ENCODE results near the gene CHAT.

Gene CHAT

DNA sequence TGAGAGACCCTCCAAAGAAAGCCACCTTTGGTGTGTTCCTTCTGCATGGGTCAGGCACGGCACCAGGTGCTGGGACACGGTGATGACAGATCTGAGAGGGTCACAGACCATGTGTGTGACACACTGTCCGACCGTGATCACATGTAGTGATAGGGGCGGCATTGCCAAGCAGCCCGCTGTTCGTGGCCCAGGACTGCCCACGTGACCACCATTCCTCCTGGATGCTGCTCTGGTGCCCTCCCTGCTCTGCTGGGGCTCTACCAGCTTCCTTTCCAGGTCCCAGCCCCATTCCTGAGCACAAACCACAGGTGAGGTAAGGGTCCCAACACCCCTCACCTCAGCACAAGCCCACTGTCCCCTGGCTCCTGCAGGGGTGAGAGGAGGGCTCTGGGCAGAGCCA lies 13.8 kb upstream of the CHAT start:
- H3K4me3 ChIP-seq (ENCODE audit: low read depth, low read length), result no peak overlapping the region
- DNase-seq (ENCODE audit: low read depth), result no peak
- TF ChIP-seq, protein P1, sequence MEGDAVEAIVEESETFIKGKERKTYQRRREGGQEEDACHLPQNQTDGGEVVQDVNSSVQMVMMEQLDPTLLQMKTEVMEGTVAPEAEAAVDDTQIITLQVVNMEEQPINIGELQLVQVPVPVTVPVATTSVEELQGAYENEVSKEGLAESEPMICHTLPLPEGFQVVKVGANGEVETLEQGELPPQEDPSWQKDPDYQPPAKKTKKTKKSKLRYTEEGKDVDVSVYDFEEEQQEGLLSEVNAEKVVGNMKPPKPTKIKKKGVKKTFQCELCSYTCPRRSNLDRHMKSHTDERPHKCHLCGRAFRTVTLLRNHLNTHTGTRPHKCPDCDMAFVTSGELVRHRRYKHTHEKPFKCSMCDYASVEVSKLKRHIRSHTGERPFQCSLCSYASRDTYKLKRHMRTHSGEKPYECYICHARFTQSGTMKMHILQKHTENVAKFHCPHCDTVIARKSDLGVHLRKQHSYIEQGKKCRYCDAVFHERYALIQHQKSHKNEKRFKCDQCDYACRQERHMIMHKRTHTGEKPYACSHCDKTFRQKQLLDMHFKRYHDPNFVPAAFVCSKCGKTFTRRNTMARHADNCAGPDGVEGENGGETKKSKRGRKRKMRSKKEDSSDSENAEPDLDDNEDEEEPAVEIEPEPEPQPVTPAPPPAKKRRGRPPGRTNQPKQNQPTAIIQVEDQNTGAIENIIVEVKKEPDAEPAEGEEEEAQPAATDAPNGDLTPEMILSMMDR (IDR thresholded peaks at IDR 0.05; ENCODE audit: control insufficient read depth, extremely low read depth, insufficient read depth), result no peak

DNA sequence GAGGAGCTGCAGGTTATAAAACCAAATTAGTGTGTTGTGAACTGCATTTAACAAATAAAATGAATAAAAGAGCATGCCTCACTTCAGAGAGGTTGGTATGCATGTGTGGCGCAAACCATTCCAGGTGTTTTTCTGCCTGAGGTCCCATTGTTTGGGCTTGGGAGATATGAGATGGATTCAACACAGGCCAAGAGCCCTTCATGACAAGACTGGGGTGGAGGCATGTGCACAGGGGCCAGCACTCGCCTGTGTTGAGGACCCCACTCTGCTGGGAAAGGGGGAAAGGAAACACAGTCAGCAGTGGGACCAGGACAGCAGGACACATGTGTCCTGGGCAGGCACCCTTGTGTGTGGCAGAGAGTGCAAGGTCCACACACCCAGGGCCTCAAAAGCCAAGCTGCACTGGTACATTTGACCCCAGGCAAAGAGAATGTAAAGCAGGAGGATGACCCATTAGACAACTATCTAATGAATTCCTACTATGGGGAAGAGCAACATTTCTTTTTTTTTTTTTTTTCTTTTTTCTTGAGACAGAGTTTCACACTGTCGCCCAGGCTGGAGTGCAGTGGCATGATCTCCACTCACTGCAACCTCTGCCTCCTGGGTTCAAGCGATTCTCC lies 12.9 kb upstream of the CHAT start:
- H3K4me3 ChIP-seq (ENCODE audit: low read depth, low read length), result no peak overlapping the region
- no peak for DNase-seq (ENCODE audit: low read depth)
- TF ChIP-seq, protein P1 (IDR thresholded peaks at IDR 0.05; ENCODE audit: control insufficient read depth, extremely low read depth, insufficient read depth), result no peak

DNA sequence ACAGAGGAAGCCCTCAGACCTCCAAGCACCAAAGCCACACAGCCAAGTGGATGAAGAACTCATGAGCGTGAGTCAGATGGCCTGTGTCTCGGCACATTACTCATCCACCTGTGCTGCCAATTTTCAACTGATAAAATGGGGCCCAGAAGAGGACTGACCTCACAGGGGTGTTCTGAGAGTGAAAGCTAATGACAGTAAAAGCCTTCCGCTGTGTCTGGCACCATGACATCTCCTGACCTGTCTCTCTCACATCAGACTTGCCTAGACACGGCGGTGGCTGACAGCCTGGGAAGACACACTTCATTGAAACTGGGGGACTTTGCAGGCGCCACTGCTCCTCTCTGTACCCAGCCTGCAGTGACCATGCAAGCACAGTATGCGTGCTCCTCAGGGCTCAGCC lies 12.0 kb upstream of the CHAT start:
- H3K4me3 ChIP-seq (ENCODE audit: low read depth, low read length), result no peak overlapping the region
- DNase-seq (ENCODE audit: low read depth), result no peak
- TF ChIP-seq, protein P1 (IDR thresholded peaks at IDR 0.05; ENCODE audit: control insufficient read depth, extremely low read depth, insufficient read depth), result no peak

DNA sequence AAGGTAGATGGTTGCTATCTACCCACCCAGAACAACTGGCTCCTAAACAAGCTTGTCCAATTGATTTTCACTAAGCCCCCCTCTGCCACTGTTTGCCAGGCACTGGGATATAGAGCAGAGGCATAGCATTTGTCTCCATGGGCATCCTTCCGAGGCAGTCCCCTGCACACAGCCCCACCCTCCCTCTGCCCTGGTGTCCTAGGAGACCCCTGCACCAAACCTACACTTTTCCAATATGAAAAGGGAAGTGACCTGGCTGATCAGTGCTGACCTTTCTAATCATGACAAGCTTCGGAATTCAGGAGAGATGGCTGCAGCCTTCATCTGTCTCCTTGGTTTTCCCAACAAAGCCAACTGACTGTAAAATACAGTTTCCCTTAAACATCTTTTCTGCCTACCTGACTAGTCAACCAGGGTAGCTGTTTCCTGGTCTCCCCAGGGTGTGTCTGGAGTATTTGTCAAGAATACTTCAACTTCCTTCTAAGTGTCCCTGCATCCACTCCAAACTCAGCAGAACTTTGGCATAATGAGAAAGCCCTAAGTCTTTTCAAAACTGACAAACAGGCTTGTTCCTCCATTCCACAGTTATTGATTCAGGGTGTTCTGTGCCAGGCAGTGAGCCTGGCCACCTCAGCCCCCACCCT lies 11.3 kb upstream of the CHAT start:
- TF ChIP-seq, protein P1 (IDR thresholded peaks at IDR 0.05; ENCODE audit: control insufficient read depth, extremely low read depth, insufficient read depth), result no peak

DNA sequence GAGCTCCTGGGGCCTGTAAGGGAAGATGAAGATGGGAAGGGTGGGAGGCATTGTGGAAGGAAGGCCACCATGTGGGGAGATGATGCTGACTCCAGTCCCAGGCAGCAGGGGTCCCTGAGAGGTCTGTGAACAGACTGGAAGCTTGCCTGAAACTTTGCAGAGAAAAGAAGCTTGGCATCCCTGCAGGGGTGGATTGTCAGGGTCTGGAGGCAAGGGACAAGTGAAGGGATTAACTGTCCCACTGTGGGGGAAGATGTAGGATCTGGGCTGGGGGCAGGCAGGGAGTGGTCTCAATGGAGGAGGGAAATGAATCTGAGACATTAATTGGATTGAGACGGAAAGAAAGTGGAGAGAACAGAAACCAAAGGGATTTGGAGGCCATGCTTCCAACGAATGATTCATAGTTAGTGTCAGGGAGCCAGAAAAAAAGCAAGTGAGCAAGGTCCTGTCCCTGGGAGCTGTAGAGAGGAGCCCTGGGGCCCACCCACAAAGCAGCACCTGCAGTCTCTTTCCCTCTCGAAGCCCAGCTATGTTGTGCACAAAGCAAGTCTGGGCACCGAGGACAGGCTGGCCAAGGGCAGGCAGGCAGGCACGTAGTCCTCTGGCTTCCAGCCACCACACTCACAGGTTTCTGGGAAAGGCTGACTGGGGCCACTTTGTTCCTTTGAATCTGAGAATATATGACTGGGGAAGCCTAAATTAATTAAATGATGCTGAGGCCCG lies 8.5 kb upstream of the CHAT start:
- DNase-seq (ENCODE audit: low read depth), result no peak
- no peak overlapping the region for H3K4me3 ChIP-seq (ENCODE audit: low read depth, low read length)
- TF ChIP-seq, protein P1 (IDR thresholded peaks at IDR 0.05; ENCODE audit: control insufficient read depth, extremely low read depth, insufficient read depth), result no peak

More for the DNA sequence above, 11.3 kb upstream of the CHAT start:
- no peak for DNase-seq (ENCODE audit: low read depth)
- H3K4me3 ChIP-seq (ENCODE audit: low read depth, low read length), result no peak overlapping the region

DNA sequence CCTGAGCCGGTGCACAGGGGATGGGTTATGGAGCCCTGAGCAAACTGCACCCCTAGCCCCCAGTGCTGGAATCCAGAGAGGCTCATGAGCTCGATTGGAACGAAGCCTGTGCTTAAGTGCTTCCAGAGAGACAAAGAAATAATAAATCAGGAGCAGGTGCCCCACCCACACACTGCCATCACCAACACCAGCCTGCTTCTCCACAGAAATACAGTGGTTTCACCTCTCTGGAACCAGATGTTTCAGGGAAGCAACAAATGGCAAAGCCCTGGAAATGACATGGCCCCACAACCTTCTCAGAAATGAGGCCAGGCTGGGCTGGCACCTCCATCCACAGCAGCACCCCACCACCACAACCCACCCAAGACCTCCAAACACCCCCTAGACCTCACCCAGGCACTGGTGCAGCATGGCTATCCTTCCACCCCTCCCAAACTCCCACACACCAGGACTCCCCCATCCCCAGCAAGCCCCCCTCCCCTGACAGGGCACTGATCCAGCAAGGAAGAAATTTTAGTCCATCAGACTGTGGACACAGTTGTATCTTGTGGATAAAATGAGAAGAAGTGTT lies 7.8 kb upstream of the CHAT start:
- TF ChIP-seq, protein P1 (IDR thresholded peaks at IDR 0.05; ENCODE audit: control insufficient read depth, extremely low read depth, insufficient read depth), result no peak
- H3K4me3 ChIP-seq (ENCODE audit: low read depth, low read length), result no peak overlapping the region
- DNase-seq (ENCODE audit: low read depth), result no peak

All from LNCaP clone FGC (cell line).